Measurements from ENCODE around the gene MGAT5.
"Not testable (repeated sequence)": the region's sequence is repeated elsewhere in the genome, so short reads cannot be mapped to it uniquely, and the experiment has no call there.

MGAT5 gene

DNA sequence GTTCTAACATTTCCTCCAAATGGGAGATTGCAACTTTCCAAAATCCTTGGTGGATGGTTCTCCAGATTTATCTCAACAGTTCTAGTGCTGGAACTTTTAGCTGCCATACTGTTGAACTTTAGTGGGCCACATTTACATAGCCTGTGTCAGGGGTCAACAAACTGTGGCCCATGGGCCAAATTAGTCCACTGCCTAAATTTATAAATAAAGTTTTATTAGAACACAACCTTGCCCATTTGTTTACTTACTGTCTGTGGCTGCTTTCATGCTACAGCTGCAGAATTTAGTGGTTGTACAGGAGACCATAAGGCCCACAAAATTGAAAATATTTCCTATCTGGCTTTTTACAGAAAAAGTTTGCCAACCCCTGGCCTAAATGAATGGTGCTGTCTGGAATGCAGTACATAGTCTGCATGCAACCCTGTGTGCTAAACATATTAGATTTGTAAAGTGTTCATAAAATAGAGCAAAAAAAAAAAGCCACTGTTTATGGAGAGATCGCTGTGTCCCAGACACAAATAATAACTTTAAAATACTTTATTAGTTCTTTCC is 30.3 kb downstream of the MGAT5 start:
- TF ChIP-seq, protein P1, sequence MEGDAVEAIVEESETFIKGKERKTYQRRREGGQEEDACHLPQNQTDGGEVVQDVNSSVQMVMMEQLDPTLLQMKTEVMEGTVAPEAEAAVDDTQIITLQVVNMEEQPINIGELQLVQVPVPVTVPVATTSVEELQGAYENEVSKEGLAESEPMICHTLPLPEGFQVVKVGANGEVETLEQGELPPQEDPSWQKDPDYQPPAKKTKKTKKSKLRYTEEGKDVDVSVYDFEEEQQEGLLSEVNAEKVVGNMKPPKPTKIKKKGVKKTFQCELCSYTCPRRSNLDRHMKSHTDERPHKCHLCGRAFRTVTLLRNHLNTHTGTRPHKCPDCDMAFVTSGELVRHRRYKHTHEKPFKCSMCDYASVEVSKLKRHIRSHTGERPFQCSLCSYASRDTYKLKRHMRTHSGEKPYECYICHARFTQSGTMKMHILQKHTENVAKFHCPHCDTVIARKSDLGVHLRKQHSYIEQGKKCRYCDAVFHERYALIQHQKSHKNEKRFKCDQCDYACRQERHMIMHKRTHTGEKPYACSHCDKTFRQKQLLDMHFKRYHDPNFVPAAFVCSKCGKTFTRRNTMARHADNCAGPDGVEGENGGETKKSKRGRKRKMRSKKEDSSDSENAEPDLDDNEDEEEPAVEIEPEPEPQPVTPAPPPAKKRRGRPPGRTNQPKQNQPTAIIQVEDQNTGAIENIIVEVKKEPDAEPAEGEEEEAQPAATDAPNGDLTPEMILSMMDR (IDR thresholded peaks at IDR 0.05; ENCODE audit: low read depth, low read length): no peak
- no peak overlapping the region for H3K4me3 ChIP-seq (ENCODE audit: low read depth, low read length)

DNA sequence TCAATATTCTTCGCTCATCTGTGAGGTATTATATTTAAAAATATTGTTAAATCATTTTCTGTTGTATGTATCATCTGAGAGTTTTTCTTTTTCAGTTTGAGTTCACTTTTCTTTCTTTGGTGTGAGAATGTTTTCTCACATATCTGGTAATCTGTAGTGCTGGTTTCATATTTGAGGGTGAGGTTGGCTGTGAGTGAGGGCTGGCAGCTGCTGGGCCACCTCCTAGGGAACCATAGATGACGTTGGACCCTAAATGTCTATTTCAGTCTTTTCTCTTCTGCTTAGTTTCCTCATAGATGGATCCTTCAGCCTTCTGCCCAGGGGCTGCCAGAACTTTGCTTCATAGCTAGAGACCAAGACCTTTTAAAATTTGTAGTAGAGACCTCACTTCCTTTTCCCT is 33.5 kb downstream of the MGAT5 start:
- TF ChIP-seq, protein P1 (IDR thresholded peaks at IDR 0.05; ENCODE audit: low read depth, low read length): no peak
- no peak overlapping the region for H3K4me3 ChIP-seq (ENCODE audit: low read depth, low read length)

DNA sequence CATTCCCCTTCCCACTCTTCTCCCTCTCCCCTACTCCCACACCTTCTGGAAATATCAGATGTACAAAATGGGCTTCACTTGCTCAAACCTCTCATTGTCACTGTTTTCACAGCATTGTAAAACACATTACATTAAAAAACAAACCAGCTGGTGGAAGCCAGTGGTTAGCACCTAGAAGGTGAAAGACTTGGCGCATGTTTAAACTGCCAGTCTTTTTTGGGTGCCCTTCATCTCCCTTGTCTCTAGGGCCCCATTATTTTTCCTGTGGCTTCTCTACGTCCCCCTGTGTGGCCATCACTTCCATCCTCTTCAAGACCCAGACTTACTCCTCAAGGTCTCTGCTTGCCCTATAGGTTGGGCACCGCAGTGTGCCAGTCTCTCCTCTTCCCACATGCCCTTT is 34.9 kb downstream of the MGAT5 start:
- H3K4me3 ChIP-seq (ENCODE audit: low read depth, low read length): no peak overlapping the region
- TF ChIP-seq, protein P1 (IDR thresholded peaks at IDR 0.05; ENCODE audit: low read depth, low read length): no peak

DNA sequence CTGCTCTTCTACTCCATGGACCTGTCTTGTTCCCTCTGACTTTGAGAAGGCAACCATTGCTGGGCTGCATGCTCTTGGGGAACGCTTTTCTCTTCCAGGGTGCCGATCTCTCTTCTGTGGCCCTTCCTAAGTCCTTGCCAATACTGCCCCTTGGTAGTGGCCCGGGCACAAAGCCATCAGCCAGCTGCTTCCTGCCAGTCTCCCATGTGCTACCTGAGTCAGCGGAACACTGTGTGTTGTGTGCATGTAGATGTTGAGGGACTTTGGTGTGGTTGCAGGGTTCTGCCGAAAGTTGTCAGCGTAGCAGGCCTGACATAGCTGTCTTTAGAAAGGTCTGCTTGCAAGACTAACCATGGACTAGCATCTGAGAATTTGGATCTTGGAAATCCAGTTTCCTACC is 35.4 kb downstream of the MGAT5 start:
- TF ChIP-seq, protein P1 (IDR thresholded peaks at IDR 0.05; ENCODE audit: low read depth, low read length): no peak
- H3K4me3 ChIP-seq (ENCODE audit: low read depth, low read length): no peak overlapping the region

DNA sequence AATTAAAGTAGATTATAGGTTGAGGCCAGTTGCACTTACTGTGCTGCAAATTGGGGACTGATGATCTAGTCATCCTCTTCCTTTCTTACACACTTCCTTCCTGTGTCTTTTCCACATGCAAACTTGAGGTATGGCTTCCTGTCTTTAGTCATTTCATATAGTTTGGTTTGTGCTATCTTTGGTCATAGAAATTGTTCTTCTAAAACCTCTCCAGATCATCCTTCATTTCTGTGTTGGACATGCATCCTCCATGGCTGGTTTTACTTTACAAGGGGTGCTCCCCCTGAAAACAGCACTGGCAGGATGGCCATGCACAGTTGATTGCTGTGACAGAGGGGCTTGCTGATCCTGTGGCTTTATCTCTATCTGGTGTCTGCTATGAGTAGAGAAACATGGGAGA is 36.5 kb downstream of the MGAT5 start:
- TF ChIP-seq, protein P1 (IDR thresholded peaks at IDR 0.05; ENCODE audit: low read depth, low read length): no peak
- H3K4me3 ChIP-seq (ENCODE audit: low read depth, low read length): no peak overlapping the region

DNA sequence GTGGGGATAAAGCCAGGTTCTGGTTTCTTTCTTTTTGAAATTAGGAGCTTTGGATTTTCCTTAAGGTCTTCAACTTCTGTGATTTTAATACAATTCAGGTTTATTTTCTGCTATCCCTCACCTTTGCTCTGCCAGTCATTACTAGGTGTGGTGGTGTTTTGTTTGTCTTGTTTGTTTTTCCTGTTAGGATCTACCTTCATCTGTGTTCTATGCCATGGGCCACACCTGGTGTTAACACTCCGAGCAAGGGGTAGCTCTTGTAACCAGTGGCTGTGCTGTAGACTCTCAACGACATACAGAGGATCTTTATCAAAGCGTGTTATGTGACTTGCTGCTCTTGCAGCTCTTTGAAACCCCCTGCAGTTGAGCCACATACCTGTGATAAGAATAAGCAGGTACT is 38.6 kb downstream of the MGAT5 start:
- H3K4me3 ChIP-seq (ENCODE audit: low read depth, low read length): no peak overlapping the region
- TF ChIP-seq, protein P1 (IDR thresholded peaks at IDR 0.05; ENCODE audit: low read depth, low read length): no peak

DNA sequence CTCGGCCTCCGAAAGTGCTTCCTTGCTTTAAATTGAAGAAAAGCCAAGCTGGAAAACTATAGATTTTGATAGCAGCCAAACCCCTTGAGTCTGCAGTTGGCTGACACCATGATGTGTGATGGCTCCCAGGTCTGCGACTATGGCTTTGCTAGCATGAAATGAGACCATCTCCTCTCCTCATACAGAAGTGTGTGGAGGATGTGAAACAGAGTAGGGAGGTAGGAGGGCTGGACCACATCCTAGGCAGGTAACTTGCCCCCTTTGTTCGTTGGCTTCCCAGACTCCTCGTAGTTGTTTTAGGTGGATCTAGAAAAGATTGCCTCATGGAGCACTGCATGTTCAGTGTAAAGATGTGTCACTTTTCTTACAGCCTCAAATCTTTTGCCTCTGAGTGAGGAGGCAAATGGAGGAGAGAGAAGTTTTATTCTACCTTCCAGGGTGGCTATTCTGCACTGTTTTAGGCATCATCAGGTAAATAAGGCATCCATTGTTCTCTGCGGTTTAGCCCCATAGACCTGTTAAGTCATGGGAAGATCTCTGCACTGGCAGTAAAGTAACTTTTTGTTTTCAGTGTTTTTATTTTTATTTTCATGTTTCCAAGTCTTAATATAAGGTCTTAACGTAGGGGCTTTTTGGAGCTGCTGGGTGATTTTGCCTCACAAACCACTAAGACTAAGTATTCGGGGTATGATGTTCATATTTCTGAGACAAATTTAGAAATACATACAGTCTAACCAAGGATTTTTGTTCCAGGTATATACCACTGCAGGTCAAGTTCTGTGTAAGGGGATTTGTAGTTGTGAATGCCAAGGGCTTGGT is 40.1 kb downstream of the MGAT5 start:
- TF ChIP-seq, protein P1 (IDR thresholded peaks at IDR 0.05; ENCODE audit: low read depth, low read length): no peak
- no peak overlapping the region for H3K4me3 ChIP-seq (ENCODE audit: low read depth, low read length)

DNA sequence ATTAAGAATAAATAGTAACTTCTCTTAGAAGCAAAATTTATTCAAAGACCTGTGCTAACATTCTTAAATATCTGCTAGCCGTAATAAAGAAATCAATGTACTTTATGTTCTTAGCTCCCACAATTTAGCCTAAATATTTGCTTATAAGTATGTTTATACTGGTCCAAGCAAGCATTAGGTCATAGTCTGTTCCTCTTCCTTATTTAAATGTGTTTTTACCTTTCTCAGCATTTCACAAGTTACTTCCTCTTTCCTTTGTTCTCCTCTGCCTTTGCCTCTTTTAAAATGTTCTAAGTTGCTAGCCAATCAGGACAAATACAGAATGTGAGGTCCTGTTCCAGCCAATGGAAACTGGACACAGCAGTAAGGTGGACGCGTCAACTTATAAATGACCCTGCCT is 40.7 kb downstream of the MGAT5 start:
- not testable (repeated sequence) for H3K4me3 ChIP-seq (ENCODE audit: low read depth, low read length)
